Immature natural killer cell (primary cell): ENCODE data around the gene APOBR. TPM values are rescaled to one million over a fixed set of nuclear protein-coding genes. Genes with fewer than 3 reads are reported as not detected.
"Not testable (repeated sequence)": the region's sequence is repeated elsewhere in the genome, so short reads cannot be mapped to it uniquely, and the experiment has no call there.

Experiments
- DNase-seq, 3 donors: peaks; one replicate each; pipeline ENCODE4 v3.0.0; 2022; ENCODE audit warnings: mixed read lengths in 1 of 3
- H3K27ac Mint-ChIP-seq, 6 donors: one replicate each; pipeline ENCODE4 v1.8.0; 2020; ENCODE audit warnings: mixed read lengths in 6 of 6, mild to moderate bottlenecking in 5 of 6, inconsistent platforms in 4 of 6, moderate library complexity in 3 of 6
- H3K27me3 Mint-ChIP-seq, 3 donors: one replicate each; pipeline ENCODE4 v1.8.0; 2020 to 2021; ENCODE audit warnings: low read depth in 3 of 3, mild to moderate bottlenecking in 3 of 3, mixed read lengths in 3 of 3, moderate library complexity in 3 of 3, inconsistent platforms in 1 of 3
- H3K36me3 Mint-ChIP-seq, 3 donors: one replicate each; pipeline ENCODE4 v1.8.0; 2020; ENCODE audit warnings: mixed read lengths in 3 of 3, inconsistent platforms in 2 of 3, mild to moderate bottlenecking in 2 of 3
- H3K4me1 Mint-ChIP-seq, 2 donors: one replicate each; pipeline ENCODE4 v1.8.0; 2020; ENCODE audit warnings: inconsistent platforms in 2 of 2, mild to moderate bottlenecking in 2 of 2, mixed read lengths in 2 of 2, moderate library complexity in 1 of 2
- H3K4me3 Mint-ChIP-seq, 5 donors: one replicate each; pipeline ENCODE4 v1.8.0; 2020; ENCODE audit warnings: mild to moderate bottlenecking in 5 of 5, mixed read lengths in 5 of 5, inconsistent platforms in 3 of 5, moderate library complexity in 3 of 5
- H3K9me3 Mint-ChIP-seq, 6 donors: one replicate each; pipeline ENCODE4 v1.8.0; 2020; ENCODE audit warnings: mild to moderate bottlenecking in 6 of 6, mixed read lengths in 6 of 6, inconsistent platforms in 4 of 6, moderate library complexity in 3 of 6
- polyA plus RNA-seq, 3 donors: library from polyadenylated mRNA; unstranded; fragments of 300-500 nt; fragmentation: Illumina TruSeq; gene quantifications; one replicate each; pipeline ENCODE4 v1.2.3, GENCODE V29; 2021

The APOBR gene
- polyA plus RNA-seq, 3 donors from 2014 or later: 0.49 to 15.2 (median 2.6) TPM

- H3K27ac Mint-ChIP-seq: no peak overlapping the region
- H3K4me1 Mint-ChIP-seq: no peaks in the 10 kb centered on the region
- H3K4me3 Mint-ChIP-seq: no peak overlapping the region
- no peaks in the 10 kb centered on the region for H3K9me3 Mint-ChIP-seq
- no peak for DNase-seq
- H3K27me3 Mint-ChIP-seq: peaks cover 0 to 8% (median 4%) of the 10 kb centered on the region in 3 donors
- no peaks in the 10 kb centered on the region for H3K36me3 Mint-ChIP-seq
Measured at GRCh38 chr16:28524681-28525171, 30.3 kb downstream of the APOBR start.

GRCh38 chr16:28526201-28527099, 32.0 kb downstream of the APOBR start:
- H3K4me3 Mint-ChIP-seq: no peak overlapping the region
- peaks cover 0 to 8% (median 4%) of the 10 kb centered on the region in 3 donors for H3K27me3 Mint-ChIP-seq
- peak overlapping the region in 1 of 6 donors; percentile 12 for H3K27ac Mint-ChIP-seq
- no peak for DNase-seq
- no peaks in the 10 kb centered on the region for H3K9me3 Mint-ChIP-seq
- H3K4me1 Mint-ChIP-seq: no peaks in the 10 kb centered on the region
- no peaks in the 10 kb centered on the region for H3K36me3 Mint-ChIP-seq

GRCh38 chr16:28527100-28527785, 32.8 kb downstream of the APOBR start:
- H3K36me3 Mint-ChIP-seq, H3K27ac Mint-ChIP-seq, H3K27me3 Mint-ChIP-seq, DNase-seq, H3K4me3 Mint-ChIP-seq, H3K4me1 Mint-ChIP-seq, H3K9me3 Mint-ChIP-seq: not testable (repeated sequence)

- Mint-ChIP-seq H3K9me3 (no peaks in the 10 kb centered on the region), H3K4me3 (no peak overlapping the region), H3K27ac (no peak overlapping the region), H3K36me3 (no peaks in the 10 kb centered on the region), H3K4me1 (peaks cover 0 to 2% of the 10 kb centered on the region in 2 donors), H3K27me3 (peaks cover 0 to 7% (median 4%) of the 10 kb centered on the region in 3 donors)
- no peak for DNase-seq
Measured at GRCh38 chr16:28527985-28528384, 33.5 kb downstream of the APOBR start.

- Mint-ChIP-seq H3K9me3 (no peaks in the 10 kb centered on the region), H3K4me3 (no peak overlapping the region), H3K4me1 (peaks cover 0 to 5% of the 10 kb centered on the region in 2 donors), H3K27me3 (peaks cover 0 to 5% (median 4%) of the 10 kb centered on the region in 3 donors), H3K27ac (no peak overlapping the region), H3K36me3 (no peaks in the 10 kb centered on the region)
- DNase-seq: no peak
Measured at GRCh38 chr16:28528463-28528867, 34.0 kb downstream of the APOBR start.

- no peak overlapping the region for H3K27ac Mint-ChIP-seq
- H3K9me3 Mint-ChIP-seq: no peaks in the 10 kb centered on the region
- H3K4me1 Mint-ChIP-seq: peaks cover 2 to 8% of the 10 kb centered on the region in 2 donors
- H3K27me3 Mint-ChIP-seq: peaks cover 0 to 5% (median 4%) of the 10 kb centered on the region in 3 donors
- H3K4me3 Mint-ChIP-seq: no peak overlapping the region
- H3K36me3 Mint-ChIP-seq: peaks cover 0 to under 1% (median 0%) of the 10 kb centered on the region in 3 donors
- no peak for DNase-seq
Measured at GRCh38 chr16:28529124-28529523, 34.7 kb downstream of the APOBR start.

GRCh38 chr16:28531777-28532744, 37.6 kb downstream of the APOBR start:
- no peak for DNase-seq
- Mint-ChIP-seq H3K36me3 (peaks cover 0 to 7% (median 0%) of the 10 kb centered on the region in 3 donors), H3K4me3 (no peak overlapping the region), H3K27me3 (peaks cover 0 to 1% (median 0%) of the 10 kb centered on the region in 3 donors), H3K27ac (peak overlapping the region in 2 of 6 donors; percentile 1 to 64), H3K4me1 (peaks cover 19 to 24% of the 10 kb centered on the region in 2 donors), H3K9me3 (no peaks in the 10 kb centered on the region)

GRCh38 chr16:28532940-28533647, 38.7 kb downstream of the APOBR start:
- Mint-ChIP-seq H3K9me3 (no peaks in the 10 kb centered on the region), H3K27me3 (peaks cover 0 to 4% (median 2%) of the 10 kb centered on the region in 3 donors), H3K4me3 (no peak overlapping the region), H3K36me3 (peaks cover 0 to 7% (median 0%) of the 10 kb centered on the region in 3 donors), H3K4me1 (peaks cover 19 to 24% of the 10 kb centered on the region in 2 donors), H3K27ac (peak overlapping the region in 1 of 6 donors; percentile 75)
- no peak for DNase-seq

- Mint-ChIP-seq H3K4me3 (peak overlapping the region; percentile 9 to 67 (median 58)), H3K27ac (peak overlapping the region; percentile 19 to 74 (median 48)), H3K36me3 (peaks cover 0 to 7% (median 0%) of the 10 kb centered on the region in 3 donors), H3K4me1 (peaks cover 19 to 24% of the 10 kb centered on the region in 2 donors), H3K9me3 (no peaks in the 10 kb centered on the region), H3K27me3 (peaks cover 0 to 4% (median 2%) of the 10 kb centered on the region in 3 donors)
- peak in 2 of 3 donors; percentile 20 for DNase-seq
Measured at GRCh38 chr16:28534542-28535373, 40.3 kb downstream of the APOBR start.

GRCh38 chr16:28537076-28537475, 42.6 kb downstream of the APOBR start:
- Mint-ChIP-seq H3K9me3 (no peaks in the 10 kb centered on the region), H3K27me3 (peaks cover 0 to 4% (median 2%) of the 10 kb centered on the region in 3 donors), H3K4me1 (peaks cover 19 to 23% of the 10 kb centered on the region in 2 donors), H3K36me3 (peaks cover 0 to 7% (median 0%) of the 10 kb centered on the region in 3 donors), H3K27ac (peak overlapping the region in 1 of 6 donors; percentile 46), H3K4me3 (no peak overlapping the region)
- DNase-seq: no peak

- peaks cover 19 to 21% of the 10 kb centered on the region in 2 donors for H3K4me1 Mint-ChIP-seq
- H3K9me3 Mint-ChIP-seq: no peaks in the 10 kb centered on the region
- peaks cover 0 to 4% (median 2%) of the 10 kb centered on the region in 3 donors for H3K27me3 Mint-ChIP-seq
- DNase-seq: no peak
- H3K4me3 Mint-ChIP-seq: no peak overlapping the region
- peak overlapping the region in 2 of 6 donors; percentile 13 to 72 for H3K27ac Mint-ChIP-seq
- peaks cover 0 to 7% (median 0%) of the 10 kb centered on the region in 3 donors for H3K36me3 Mint-ChIP-seq
Measured at GRCh38 chr16:28537964-28538732, 43.7 kb downstream of the APOBR start.
